Tibial nerve (tissue), 4 donors: Measurements from ENCODE around the gene RGS6.

Source experiments
- CTCF ChIP-seq, 5 experiments: fragments of 200-600 bp in 3 of 5; fragments of 450-650 bp in 2 of 5; sonication (generic) in 3 of 5; IDR thresholded peaks; one replicate each; pipeline ENCODE4 v1.5.1; 2016 to 2019; ENCODE audit warnings: antibody characterized with exemption in 5 of 5, mild to moderate bottlenecking in 3 of 5, moderate library complexity in 2 of 5
- EP300 ChIP-seq, 2 donors: sonication (generic); formaldehyde crosslinking; IDR thresholded peaks; one replicate each; pipeline ENCODE4 v1.6.1; 2017; ENCODE audit warnings: antibody characterized with exemption in 2 of 2, mild to moderate bottlenecking in 1 of 2
- POLR2A ChIP-seq, 2 donors: fragments of 450-650 bp; IDR thresholded peaks; one replicate each; pipeline ENCODE4 v1.6.1; 2017; ENCODE audit warnings: antibody characterized with exemption in 2 of 2, mild to moderate bottlenecking in 2 of 2, moderate library complexity in 2 of 2

- TF ChIP-seq CTCF (IDR thresholded peaks at IDR 0.05) (no peak), EP300 (IDR thresholded peaks at IDR 0.05) (no peak), POLR2A (IDR thresholded peaks at IDR 0.05) (no peak)
These were observed 399.8 kb downstream of the RGS6 start for GRCh38 chr14:72332046-72332445.
